Measurements from ENCODE around the gene GALNTL6.

DNA sequence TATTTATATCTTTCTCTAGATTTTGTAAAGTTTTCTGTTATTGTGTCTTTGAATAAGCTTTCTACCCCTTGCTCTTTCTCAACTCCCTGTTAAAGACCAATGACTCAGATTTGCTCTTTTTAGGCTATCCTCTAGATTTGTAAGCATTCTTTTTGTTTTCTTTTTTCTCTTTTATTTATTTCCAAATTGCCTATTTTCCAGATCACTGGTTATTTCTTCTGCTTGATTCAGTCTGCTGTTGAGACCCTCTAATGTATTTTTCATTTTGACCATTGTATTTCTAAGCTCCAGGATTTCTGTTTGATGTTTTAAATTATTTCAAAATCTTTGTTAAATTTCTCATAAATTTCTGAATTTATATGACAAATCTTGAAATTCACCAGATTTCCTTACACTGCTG lies 892.8 kb downstream of the GALNTL6 start:
- TF ChIP-seq POLR2A (IDR thresholded peaks at IDR 0.05; ENCODE audit: low read length) (no peak), GATA1 (IDR thresholded peaks at IDR 0.05; ENCODE audit: low read depth, low read length) (no peak)
